Subcutaneous adipose tissue (tissue), 4 donors: ENCODE data around the gene RHOV. TPM values are rescaled to one million over a fixed set of nuclear protein-coding genes. Genes with fewer than 3 reads are reported as not detected.

Experiments
- CTCF ChIP-seq: fragments of 450-650 bp; IDR thresholded peaks from one replicate; pipeline ENCODE4 v1.5.1; 2016; ENCODE audit warnings: low read depth, mild to moderate bottlenecking, control low read depth, antibody characterized with exemption, moderate library complexity
- total RNA-seq, 4 donors: library from RNA; depleted of rRNA; stranded (reverse); fragments of >200 nt; gene quantifications; one replicate each; pipeline ENCODE4 v1.1.0, GENCODE V29; 2016

RHOV gene
- total RNA-seq, 4 donors from 2014 or later, result not detected

- no peak for TF ChIP-seq CTCF
Measured at GRCh38 chr15:40878785-40879184, 4.8 kb upstream of the RHOV start.

- TF ChIP-seq CTCF, result no peak
Measured at GRCh38 chr15:40877694-40878093, 3.7 kb upstream of the RHOV start.

- no peak for TF ChIP-seq CTCF
Measured at GRCh38 chr15:40875991-40876730, 2.1 kb upstream of the RHOV start.

GRCh38 chr15:40872791-40873693 lies 992 bp downstream of the RHOV start:
- TF ChIP-seq CTCF, result no peak

- TF ChIP-seq CTCF, result no peak
Measured at GRCh38 chr15:40871749-40872617, 2.1 kb downstream of the RHOV start.

GRCh38 chr15:40870716-40871115 lies 3.3 kb downstream of the RHOV start:
- no peak for TF ChIP-seq CTCF

GRCh38 chr15:40869686-40870085 lies 4.3 kb downstream of the RHOV start:
- no peak for TF ChIP-seq CTCF
